SK-N-SH treated with all-trans-retinoic acid at 6 μM for 48 hours (cell line): Measurements from ENCODE around the gene GPC5.

ENCODE experiments used
- ARNTL ChIP-seq: fragments of 450-650 bp; formaldehyde crosslinking; IDR thresholded peaks from 2 replicates; pipeline ENCODE4 v1.5.0; 2020; ENCODE audit warnings: low read depth, mild to moderate bottlenecking, moderate library complexity, borderline replicate concordance
- CREB5 ChIP-seq: fragments of 250-450 bp; sonication (Bioruptor Pico); IDR thresholded peaks from 2 replicates; pipeline ENCODE4 v1.5.1; 2020; ENCODE audit warnings: low read depth, mild to moderate bottlenecking, moderate library complexity
- GLIS3 ChIP-seq: fragments of 250-450 bp; sonication (Bioruptor Pico); IDR thresholded peaks from 2 replicates; pipeline ENCODE4 v1.5.0; 2020; ENCODE audit warnings: mild to moderate bottlenecking, moderate library complexity
- OSR1 ChIP-seq: fragments of 250-450 bp; sonication (Bioruptor Pico); IDR thresholded peaks from 2 replicates; pipeline ENCODE4 v1.8.0; 2022; ENCODE audit warnings: moderate library complexity, mild to moderate bottlenecking, inconsistent platforms
- PATZ1 ChIP-seq: fragments of 250-450 bp; sonication (Bioruptor Pico); IDR thresholded peaks from 2 replicates; pipeline ENCODE4 v1.8.0; 2020; ENCODE audit warnings: mild to moderate bottlenecking, moderate library complexity, borderline replicate concordance
- PPARA ChIP-seq: fragments of 250-450 bp; sonication (Bioruptor Pico); IDR thresholded peaks from 2 replicates; pipeline ENCODE4 v1.5.0; 2020; ENCODE audit warnings: mild to moderate bottlenecking, borderline replicate concordance
- TOX ChIP-seq: fragments of 250-450 bp; sonication (Bioruptor Pico); IDR thresholded peaks from 2 replicates; pipeline ENCODE4 v1.8.0; 2021; ENCODE audit warnings: mild to moderate bottlenecking, moderate library complexity, borderline replicate concordance
- ZFP3 ChIP-seq: fragments of 250-450 bp; sonication (Bioruptor Pico); IDR thresholded peaks from 2 replicates; pipeline ENCODE4 v1.5.0; 2020; ENCODE audit warnings: mild to moderate bottlenecking, moderate library complexity
- ZFP30 ChIP-seq: fragments of 450-650 bp; formaldehyde crosslinking; IDR thresholded peaks from 2 replicates; pipeline ENCODE4 v1.5.0; 2022; ENCODE audit warnings: mild to moderate bottlenecking, moderate library complexity
- ZNF565 ChIP-seq: fragments of 450-650 bp; formaldehyde crosslinking; conservative IDR thresholded peaks from 2 replicates; pipeline ENCODE4 v1.5.0; 2020; ENCODE audit warnings: low read depth, mild to moderate bottlenecking, moderate library complexity
- ZNF70 ChIP-seq: fragments of 450-650 bp; formaldehyde crosslinking; IDR thresholded peaks from 2 replicates; pipeline ENCODE4 v1.5.0; 2020; ENCODE audit warnings: mild to moderate bottlenecking, moderate library complexity
- ZNF8 ChIP-seq: fragments of 450-650 bp; formaldehyde crosslinking; IDR thresholded peaks from 2 replicates; pipeline ENCODE4 v1.5.0; 2020; ENCODE audit warnings: mild to moderate bottlenecking, moderate library complexity

GRCh38 chr13:91356919-91357612 is 41.4 kb upstream of the GPC5 start:
- TF ChIP-seq ZNF70 (CRISPR knock-in tag), result no peak
- no peak for TF ChIP-seq ZNF8
- TF ChIP-seq PATZ1, result no peak
- TF ChIP-seq GLIS3 (CRISPR knock-in tag), result no peak; the same call in 1 of the 2 replicates
- no peak for TF ChIP-seq PPARA (CRISPR knock-in tag)
- TF ChIP-seq ZNF565 (CRISPR knock-in tag), result no peak
- TF ChIP-seq ZFP3 (CRISPR knock-in tag), result no peak
- no peak for TF ChIP-seq CREB5 (CRISPR knock-in tag)
- no peak for TF ChIP-seq ZFP30
- TF ChIP-seq TOX (CRISPR knock-in tag), result no peak
- no peak for TF ChIP-seq ARNTL
- TF ChIP-seq OSR1 (CRISPR knock-in tag), result no peak
